ENCODE measurements around the gene PUS10. TPM values are rescaled to one million over a fixed set of nuclear protein-coding genes. Genes with fewer than 3 reads are reported as not detected.
"Not testable (repeated sequence)": the region's sequence is repeated elsewhere in the genome, so short reads cannot be mapped to it uniquely, and the experiment has no call there.

The PUS10 gene
- total RNA-seq, 1 experiment from 2014 or later = 6.7 TPM

- in situ Hi-C loops (cut with HindIII; ENCODE audit: low pct_unique_long_range_greater_than_20kb, low sequenced_read_pairs) = no loop called here
These were observed 111.7 kb downstream of the PUS10 start for GRCh38 chr2:60906395-60906794.

DNA sequence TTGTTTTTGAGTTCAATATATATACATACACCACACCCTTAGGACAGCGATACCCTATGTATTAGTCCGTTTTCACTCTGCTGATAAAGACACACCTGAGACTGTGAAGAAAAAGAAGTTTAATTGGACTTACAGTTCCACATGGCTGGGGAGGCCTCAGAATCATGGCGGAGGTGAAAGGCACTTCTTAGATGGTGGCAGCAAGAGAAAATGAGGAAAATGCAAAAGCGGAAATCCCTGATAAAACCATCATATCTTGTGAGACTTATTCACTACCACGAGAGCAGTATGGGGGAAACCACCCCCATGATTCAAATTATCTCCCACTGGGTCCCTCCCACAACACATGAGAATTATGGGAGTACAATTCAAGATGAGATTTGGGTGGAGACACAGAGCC, 112.2 kb downstream of the PUS10 start:
- in situ Hi-C loops (cut with HindIII; ENCODE audit: low pct_unique_long_range_greater_than_20kb, low sequenced_read_pairs); DNase-seq (ENCODE audit: low read depth, low spot score): not testable (repeated sequence)

More at GRCh38 chr2:60906395-60906794, 111.7 kb downstream of the PUS10 start:
- no peak for DNase-seq (ENCODE audit: low read depth, low spot score)

GRCh38 chr2:60901296-60901695, 116.8 kb downstream of the PUS10 start:
- in situ Hi-C loops (cut with HindIII; ENCODE audit: low pct_unique_long_range_greater_than_20kb, low sequenced_read_pairs); DNase-seq (ENCODE audit: low read depth, low spot score): not testable (repeated sequence)

GRCh38 chr2:60899892-60900249, 118.2 kb downstream of the PUS10 start:
- in situ Hi-C loops (cut with HindIII; ENCODE audit: low pct_unique_long_range_greater_than_20kb, low sequenced_read_pairs) = no loop called here
- no peak for DNase-seq (ENCODE audit: low read depth, low spot score)

DNA sequence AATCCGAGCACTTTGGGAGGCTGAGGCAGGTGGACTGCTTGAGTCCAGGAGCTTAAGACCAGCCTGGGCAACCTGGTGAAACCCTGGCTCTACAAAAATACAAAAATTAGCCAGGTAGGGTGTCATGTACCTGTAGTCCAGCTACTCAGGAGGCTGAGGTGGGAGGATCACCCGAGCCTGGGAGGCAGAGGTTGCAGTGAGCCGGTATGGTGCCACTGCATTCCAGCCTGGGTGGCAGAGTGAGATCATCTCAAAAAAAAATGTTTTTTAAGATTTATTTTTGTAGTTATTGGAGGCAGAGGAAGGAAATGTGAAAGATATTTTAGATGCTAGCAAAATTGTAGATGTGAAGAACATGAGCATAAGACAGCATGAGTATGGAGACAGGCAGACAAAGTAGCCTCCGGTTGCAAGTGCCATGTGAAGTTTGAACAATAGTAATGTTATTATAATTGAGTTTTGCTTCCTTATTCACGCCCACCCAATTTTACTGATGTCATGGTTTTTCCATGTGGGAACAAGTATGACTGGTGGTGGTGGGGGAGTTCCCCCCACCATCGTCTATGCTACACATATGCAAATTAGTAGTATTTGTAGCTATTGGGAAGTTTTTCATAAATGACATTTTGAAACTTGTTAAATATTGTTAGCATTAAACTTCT, 118.7 kb downstream of the PUS10 start:
- DNase-seq (ENCODE audit: low read depth, low spot score) = no peak
- in situ Hi-C loops (cut with HindIII; ENCODE audit: low pct_unique_long_range_greater_than_20kb, low sequenced_read_pairs) = no loop called here

GRCh38 chr2:60898567-60898966, 119.5 kb downstream of the PUS10 start:
- in situ Hi-C loops (cut with HindIII; ENCODE audit: low pct_unique_long_range_greater_than_20kb, low sequenced_read_pairs) = no loop called here
- DNase-seq (ENCODE audit: low read depth, low spot score) = no peak

Small RNA genes lying within 50 kb of the gene (small RNA-seq; reads per million reads assigned to genes)
- 0.02 to 0.19 reads per million in 2 experiments for gene RNA5SP95
- 0 to 0.04 reads per million in 2 experiments for gene RNU4-51P

Other genes with a start within 250 kb of the PUS10 start
- 7.3 and 7.8 TPM in 2 replicates for gene REL, start 136.7 kb downstream of the PUS10 start, total RNA-seq (2014; rRNA removed; shearing (Covaris generic))
- gene PEX13, start 535 bp downstream of the PUS10 start, total RNA-seq (2014; rRNA removed; shearing (Covaris generic)) = 30.2 and 30.7 TPM in 2 replicates
- gene SANBR, start 47.6 kb upstream of the PUS10 start, total RNA-seq (2014; rRNA removed; shearing (Covaris generic)) = 6.8 and 9.4 TPM in 2 replicates
- 25.2 and 29.0 TPM in 2 replicates for gene C2orf74, start 143.9 kb upstream of the PUS10 start, total RNA-seq (2014; rRNA removed; shearing (Covaris generic))